ENCODE data around the gene TBX4.

DNA sequence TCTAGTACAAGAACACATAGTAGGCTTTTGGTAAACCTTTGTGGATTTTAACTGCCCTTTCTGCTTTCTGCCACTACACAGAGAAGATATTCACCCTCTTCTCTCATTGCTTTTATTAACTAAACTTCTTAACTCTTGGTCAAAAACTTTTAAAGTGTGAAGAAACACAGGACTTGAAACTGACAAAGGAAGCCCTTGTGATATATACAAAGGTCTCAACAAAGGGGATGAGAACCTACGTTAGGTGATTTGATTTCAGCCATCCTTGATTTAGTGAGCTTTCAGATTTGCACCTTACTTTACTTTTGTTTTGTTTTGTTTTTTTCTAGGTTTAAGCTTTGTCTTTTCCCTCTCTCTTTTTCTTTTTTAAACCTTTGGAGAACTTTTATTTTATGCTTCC is 66.9 kb downstream of the TBX4 start:
- no peak for TF ChIP-seq POLR2A (IDR thresholded peaks at IDR 0.05; ENCODE audit: low read depth, low read length)
- TF ChIP-seq POLR2AphosphoS5 (IDR thresholded peaks at IDR 0.05; ENCODE audit: low read depth, low read length), result no peak
- TF ChIP-seq TAF1 (IDR thresholded peaks at IDR 0.05; ENCODE audit: borderline replicate concordance, low read depth, low read length), result no peak
